Airway epithelial cell (primary cell): ENCODE data around the gene MDFIC. TPM values are rescaled to one million over a fixed set of nuclear protein-coding genes. Genes with fewer than 3 reads are reported as not detected.

Source experiments
- total RNA-seq: library from RNA; depleted of rRNA; stranded (reverse); fragments of >200 nt; gene quantifications from 2 replicates; pipeline ENCODE4 v1.2.3, GENCODE V29; 2015

Gene MDFIC
- 9.4 and 14.8 TPM in 2 replicates for total RNA-seq

DNA sequence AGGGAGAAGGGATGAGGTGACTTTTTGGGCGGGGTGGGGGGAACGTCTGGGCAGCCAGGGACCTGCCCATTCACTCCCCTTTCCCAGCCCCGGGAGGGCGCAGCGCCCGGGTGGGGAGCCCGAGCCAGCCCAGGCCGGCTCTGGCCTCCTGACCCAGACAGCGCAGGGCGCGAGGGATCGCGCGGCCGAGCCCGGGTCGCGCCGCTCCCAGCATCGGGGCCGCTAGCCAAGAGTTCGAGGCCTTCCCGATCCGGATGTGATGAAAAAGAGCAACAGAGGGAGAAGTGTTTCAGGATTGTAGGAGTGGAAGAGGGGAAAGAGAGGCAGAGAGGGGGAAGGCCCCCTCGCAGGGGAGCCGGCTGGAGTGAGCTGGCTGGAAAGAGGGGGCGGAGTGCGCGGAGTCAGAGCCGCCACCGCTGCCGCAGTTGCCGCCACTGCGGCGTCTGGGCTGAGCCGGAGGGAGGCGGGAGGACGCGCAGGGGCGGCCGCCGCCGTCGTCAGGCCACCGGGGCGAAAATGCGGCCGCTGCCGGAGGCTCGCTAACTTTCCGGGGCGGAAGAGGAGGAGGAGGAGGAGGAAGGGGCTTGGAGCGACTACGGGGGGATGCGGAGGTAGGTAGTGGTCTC is at the start of gene MDFIC:
MDFIC (plus strand) TSS at position 69 of the 626 bp plus-strand sequence. CDS start 940 bp downstream, outside the sequence.

